TTC549 (cell line): Measurements from ENCODE around the gene CCDC121.

Source experiments
- FAIRE-seq: peaks from 2 replicates; lab custom pipeline; 2012; peaks lifted over from hg19 to GRCh38; lab: Jason Lieb, UNC

Gene CCDC121

GRCh38 chr2:27581417-27582128, 47.2 kb downstream of the CCDC121 start:
- no peak for FAIRE-seq
